Measurements from ENCODE around the gene ILF2.
"Not testable (repeated sequence)": the region's sequence is repeated elsewhere in the genome, so short reads cannot be mapped to it uniquely, and the experiment has no call there.

The ILF2 gene

GRCh38 chr1:153648000-153648643 is 22.7 kb downstream of the ILF2 start:
- TF ChIP-seq CTCF (IDR thresholded peaks at IDR 0.05; ENCODE audit: low read depth, low read length): no peak
- no peak for DNase-seq (ENCODE audit: extremely low read depth, low read depth)

GRCh38 chr1:153647346-153647714 is 23.5 kb downstream of the ILF2 start:
- TF ChIP-seq CTCF (IDR thresholded peaks at IDR 0.05; ENCODE audit: low read depth, low read length): no peak
- DNase-seq (ENCODE audit: extremely low read depth, low read depth): no peak

GRCh38 chr1:153646672-153647345 is 24.0 kb downstream of the ILF2 start:
- TF ChIP-seq CTCF (IDR thresholded peaks at IDR 0.05; ENCODE audit: low read depth, low read length): no peak
- DNase-seq (ENCODE audit: extremely low read depth, low read depth): no peak

GRCh38 chr1:153643816-153644215 is 27.0 kb downstream of the ILF2 start:
- no peak for TF ChIP-seq CTCF (IDR thresholded peaks at IDR 0.05; ENCODE audit: low read depth, low read length)
- DNase-seq (ENCODE audit: extremely low read depth, low read depth): no peak

GRCh38 chr1:153643100-153643499 is 27.7 kb downstream of the ILF2 start:
- no peak for TF ChIP-seq CTCF (IDR thresholded peaks at IDR 0.05; ENCODE audit: low read depth, low read length)

GRCh38 chr1:153642161-153642560 is 28.6 kb downstream of the ILF2 start:
- TF ChIP-seq CTCF (IDR thresholded peaks at IDR 0.05; ENCODE audit: low read depth, low read length): no peak
- DNase-seq (ENCODE audit: extremely low read depth, low read depth): no peak

More at GRCh38 chr1:153643100-153643499, 27.7 kb downstream of the ILF2 start:
- no peak for DNase-seq (ENCODE audit: extremely low read depth, low read depth)

GRCh38 chr1:153640861-153641260 is 29.9 kb downstream of the ILF2 start:
- no peak for DNase-seq (ENCODE audit: extremely low read depth, low read depth)
- no peak for TF ChIP-seq CTCF (IDR thresholded peaks at IDR 0.05; ENCODE audit: low read depth, low read length)

GRCh38 chr1:153640213-153640612 is 30.6 kb downstream of the ILF2 start:
- DNase-seq (ENCODE audit: extremely low read depth, low read depth): not testable (repeated sequence)
